Activated T-helper 17 cell treated with anti-CD3 and anti-CD28 coated beads, Interleukin-2, amount 50 U/mL, for 72 hours (primary cell): ENCODE measurements around the gene SATB2. TPM values are rescaled to one million over a fixed set of nuclear protein-coding genes. Genes with fewer than 3 reads are reported as not detected.
A peak's percentile ranks its signal among the peaks of the same experiment; 100 is the strongest.

Source experiments
- ATAC-seq: fragments of 150-1000 bp; cut with Tn5 transposase; replicated peaks from 2 replicates; pipeline ENCODE4 v1.10.0; 2021; ENCODE audit warnings: mild to moderate bottlenecking, moderate library complexity
- H3K27ac Mint-ChIP-seq: one replicate; pipeline ENCODE4 v1.8.0; 2022; ENCODE audit warnings: mixed read lengths
- H3K27me3 Mint-ChIP-seq: one replicate; pipeline ENCODE4 v1.8.0; 2022; ENCODE audit warnings: mixed read lengths
- H3K36me3 Mint-ChIP-seq: one replicate; pipeline ENCODE4 v1.8.0; 2022; ENCODE audit warnings: low read depth, mild to moderate bottlenecking, mixed read lengths
- H3K4me1 Mint-ChIP-seq: one replicate; pipeline ENCODE4 v1.8.0; 2022; ENCODE audit warnings: mixed read lengths
- H3K4me3 Mint-ChIP-seq: one replicate; pipeline ENCODE4 v1.8.0; 2022; ENCODE audit warnings: mild to moderate bottlenecking, mixed read lengths
- H3K9me3 Mint-ChIP-seq: one replicate; pipeline ENCODE4 v1.8.0; 2022; ENCODE audit warnings: mixed read lengths
- total RNA-seq, 2 donors: library from RNA; stranded (reverse); gene quantifications; one replicate each; pipeline ENCODE4 v1.2.3, GENCODE V29; 2022

The SATB2 gene
- total RNA-seq, 2 donors from 2014 or later, result 0.15 TPM; not detected in 1

- H3K9me3 Mint-ChIP-seq, result peaks cover 4% of the 10 kb centered on the region
- ATAC-seq, result no peak
- no peaks in the 10 kb centered on the region for H3K36me3 Mint-ChIP-seq
- no peaks in the 10 kb centered on the region for H3K4me1 Mint-ChIP-seq
- H3K27me3 Mint-ChIP-seq, result no peaks in the 10 kb centered on the region
- H3K27ac Mint-ChIP-seq, result no peak overlapping the region
- no peak overlapping the region for H3K4me3 Mint-ChIP-seq
Measured at GRCh38 chr2:199278099-199278498, 179.6 kb downstream of the SATB2 start.

- Mint-ChIP-seq H3K27me3 (peaks cover 6% of the 10 kb centered on the region), H3K4me1 (no peaks in the 10 kb centered on the region), H3K4me3 (no peak overlapping the region), H3K9me3 (no peaks in the 10 kb centered on the region), H3K27ac (no peak overlapping the region), H3K36me3 (no peaks in the 10 kb centered on the region)
- no peak for ATAC-seq
Measured at GRCh38 chr2:199273042-199273511, 184.7 kb downstream of the SATB2 start.

DNA sequence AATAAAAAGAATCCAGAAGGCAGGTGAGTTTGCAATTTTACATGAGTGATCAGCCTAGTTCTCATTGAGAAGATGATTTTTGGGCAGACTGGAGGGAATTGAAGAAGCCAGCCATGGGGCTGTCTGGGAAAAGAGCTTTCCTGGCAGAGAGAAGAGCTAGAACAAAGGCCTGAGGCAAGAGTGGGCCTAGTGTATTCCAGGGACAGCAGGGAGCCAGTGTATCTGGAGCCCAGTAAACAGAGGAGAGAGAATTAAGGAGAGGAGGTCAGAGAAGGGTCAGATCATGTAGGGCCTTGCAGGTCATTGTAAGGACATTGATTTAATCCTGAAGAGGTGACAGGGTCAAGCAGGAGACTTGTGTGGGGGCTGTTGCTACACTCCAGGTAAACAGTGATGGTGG, 195.8 kb downstream of the SATB2 start:
- no peaks in the 10 kb centered on the region for H3K4me1 Mint-ChIP-seq
- no peaks in the 10 kb centered on the region for H3K36me3 Mint-ChIP-seq
- H3K9me3 Mint-ChIP-seq, result peaks cover 31% of the 10 kb centered on the region
- H3K27ac Mint-ChIP-seq, result no peak overlapping the region
- H3K27me3 Mint-ChIP-seq, result peaks cover 14% of the 10 kb centered on the region
- no peak overlapping the region for H3K4me3 Mint-ChIP-seq
- ATAC-seq, result no peak

DNA sequence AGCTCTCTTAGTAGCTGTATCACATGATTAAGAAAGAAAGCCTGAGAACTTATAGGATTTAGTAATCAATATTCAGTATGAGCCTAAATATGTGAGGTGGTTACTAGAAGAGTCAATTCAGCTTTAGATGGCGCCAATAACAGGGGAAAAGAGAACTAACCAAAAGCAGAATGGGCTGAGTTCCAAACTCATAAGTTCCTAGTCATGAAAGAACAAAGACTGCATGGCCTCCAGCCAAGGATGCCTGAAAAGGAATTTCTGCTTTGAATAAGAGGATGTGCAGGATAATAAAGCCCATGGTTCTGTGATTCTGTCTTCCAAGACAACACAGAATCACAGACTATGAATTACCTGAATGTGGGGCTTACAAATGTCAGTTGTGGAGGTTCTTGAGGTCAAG, 196.5 kb downstream of the SATB2 start:
- no peak overlapping the region for H3K27ac Mint-ChIP-seq
- H3K36me3 Mint-ChIP-seq, result no peaks in the 10 kb centered on the region
- ATAC-seq, result no peak
- H3K9me3 Mint-ChIP-seq, result peaks cover 31% of the 10 kb centered on the region
- H3K27me3 Mint-ChIP-seq, result peaks cover 13% of the 10 kb centered on the region
- no peaks in the 10 kb centered on the region for H3K4me1 Mint-ChIP-seq
- H3K4me3 Mint-ChIP-seq, result no peak overlapping the region

GRCh38 chr2:199259671-199260070, 198.1 kb downstream of the SATB2 start:
- Mint-ChIP-seq H3K36me3 (no peaks in the 10 kb centered on the region), H3K9me3 (peaks cover 23% of the 10 kb centered on the region)

GRCh38 chr2:199258291-199258690, 199.4 kb downstream of the SATB2 start:
- ATAC-seq, result no peak
- no peaks in the 10 kb centered on the region for H3K4me1 Mint-ChIP-seq
- H3K36me3 Mint-ChIP-seq, result no peaks in the 10 kb centered on the region
- H3K4me3 Mint-ChIP-seq, result no peak overlapping the region
- no peaks in the 10 kb centered on the region for H3K27me3 Mint-ChIP-seq
- H3K27ac Mint-ChIP-seq, result no peak overlapping the region
- H3K9me3 Mint-ChIP-seq, result peaks cover 16% of the 10 kb centered on the region

More at GRCh38 chr2:199259671-199260070, 198.1 kb downstream of the SATB2 start:
- peaks cover 4% of the 10 kb centered on the region for H3K27me3 Mint-ChIP-seq
- H3K4me3 Mint-ChIP-seq, result no peak overlapping the region
- ATAC-seq, result no peak
- no peak overlapping the region for H3K27ac Mint-ChIP-seq
- no peaks in the 10 kb centered on the region for H3K4me1 Mint-ChIP-seq

DNA sequence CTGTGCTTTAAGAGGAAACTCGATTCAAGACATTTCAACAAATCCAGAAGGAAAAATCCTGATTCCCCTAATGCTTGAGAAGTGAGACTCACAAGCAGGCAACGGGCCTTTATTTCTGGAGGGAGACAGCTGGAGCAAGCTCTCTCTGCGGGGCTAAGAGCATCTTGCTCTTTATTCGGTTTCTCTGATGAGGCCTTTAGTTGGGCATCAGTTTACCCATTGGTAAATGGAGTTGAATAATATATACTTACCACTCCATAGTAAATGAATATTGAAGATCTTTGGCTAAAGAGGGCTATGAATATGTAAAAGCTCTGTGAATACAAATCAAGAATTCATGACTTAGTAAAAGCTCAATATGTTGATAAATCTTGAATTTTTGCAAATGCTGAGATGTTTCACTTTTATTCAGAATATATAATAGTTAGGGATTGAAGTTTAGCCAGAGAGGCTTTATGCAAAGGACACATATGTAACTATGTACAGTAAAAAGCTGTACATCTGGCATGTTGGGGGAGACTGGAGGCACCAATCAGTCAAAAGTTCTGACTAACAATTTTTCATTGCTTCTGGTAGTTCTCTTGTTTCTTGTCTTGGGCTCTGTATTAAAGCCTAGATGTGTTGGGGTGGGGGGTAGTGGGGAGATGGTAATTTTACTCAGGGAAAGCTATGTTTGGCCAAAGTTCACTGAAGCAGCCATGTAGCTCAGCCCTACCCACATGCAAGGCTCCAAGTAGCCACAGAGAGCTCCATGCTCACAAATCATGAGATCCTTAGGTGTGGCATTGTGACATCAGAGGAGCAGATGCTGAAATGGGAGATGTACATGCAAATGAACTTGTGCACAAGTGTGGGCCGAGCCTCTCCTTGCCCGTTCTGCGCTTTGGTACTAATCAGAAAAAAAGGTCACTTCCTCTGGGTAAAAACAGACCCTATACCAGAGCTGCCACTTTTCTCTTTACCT, 200.2 kb downstream of the SATB2 start:
- no peak for ATAC-seq
- Mint-ChIP-seq H3K27ac (no peak overlapping the region), H3K4me3 (no peak overlapping the region), H3K27me3 (no peaks in the 10 kb centered on the region), H3K4me1 (no peaks in the 10 kb centered on the region), H3K9me3 (peaks cover 11% of the 10 kb centered on the region), H3K36me3 (no peaks in the 10 kb centered on the region)

DNA sequence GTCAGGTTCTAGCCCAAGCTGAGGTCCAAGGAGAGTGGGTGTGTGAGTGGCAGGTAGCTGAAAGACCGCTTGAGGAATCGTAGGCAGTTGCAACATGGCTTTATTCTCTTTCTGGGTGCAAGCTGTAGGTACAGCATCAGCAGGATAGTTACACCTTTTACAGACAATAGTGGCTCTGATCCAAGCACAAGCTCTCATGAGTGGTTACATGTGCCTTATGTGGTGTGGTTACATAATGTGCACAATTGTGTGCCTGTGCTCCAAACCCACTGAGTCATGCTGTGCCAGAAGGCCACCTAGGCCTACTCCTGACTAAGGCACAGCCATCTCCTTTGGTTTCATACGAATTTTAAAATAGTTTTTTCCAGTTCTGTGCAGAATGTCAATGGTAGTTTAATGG, 227.6 kb downstream of the SATB2 start:
- H3K27me3 Mint-ChIP-seq, result no peaks in the 10 kb centered on the region
- no peaks in the 10 kb centered on the region for H3K4me1 Mint-ChIP-seq
- no peak overlapping the region for H3K27ac Mint-ChIP-seq
- no peak for ATAC-seq
- H3K36me3 Mint-ChIP-seq, result no peaks in the 10 kb centered on the region
- H3K9me3 Mint-ChIP-seq, result no peaks in the 10 kb centered on the region
- H3K4me3 Mint-ChIP-seq, result peak overlapping the region; percentile 34

DNA sequence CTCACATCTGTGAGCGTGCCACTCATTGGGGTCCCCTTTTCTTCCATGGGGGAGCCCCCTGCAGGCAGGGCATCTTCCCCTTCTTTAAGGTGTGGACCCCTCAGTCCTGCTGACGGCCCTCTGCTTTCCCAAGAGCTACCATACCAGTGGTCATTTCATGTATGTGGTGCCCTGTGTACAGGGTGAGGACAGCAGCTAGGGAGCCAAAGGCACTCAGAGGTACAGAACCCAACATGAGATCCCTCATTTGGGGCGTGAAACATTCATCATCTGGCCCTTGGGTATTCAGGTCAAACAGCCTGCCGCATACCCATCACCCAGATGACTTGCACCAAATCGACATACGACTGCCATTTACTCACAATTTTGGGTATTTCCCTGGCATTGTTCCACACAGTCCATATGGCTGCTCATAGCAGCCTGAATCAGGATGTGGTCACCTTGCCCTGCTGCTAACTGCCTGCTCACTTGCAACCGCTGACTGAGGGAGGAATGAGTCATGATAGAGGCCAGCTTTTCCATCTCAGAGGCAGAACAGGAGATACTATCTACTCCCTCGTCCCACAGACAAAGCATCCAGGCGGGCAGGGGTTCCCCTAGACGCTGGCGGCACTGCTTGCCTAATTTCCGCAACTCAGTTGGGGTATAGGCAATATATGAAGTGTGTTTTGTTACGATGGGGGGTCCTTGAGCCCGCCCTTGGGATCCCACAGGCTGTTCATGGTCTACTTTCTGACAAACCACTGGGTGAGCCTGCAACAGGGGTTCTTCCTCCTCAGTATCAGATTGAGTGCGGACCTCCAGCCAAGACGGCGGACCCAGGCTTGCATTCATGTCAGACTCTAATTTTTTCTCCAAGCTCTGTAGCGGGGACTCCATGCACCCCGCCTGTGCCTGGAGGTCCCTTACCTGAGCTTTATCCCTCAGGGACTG, 228.6 kb downstream of the SATB2 start:
- H3K36me3 Mint-ChIP-seq, result no peaks in the 10 kb centered on the region
- no peaks in the 10 kb centered on the region for H3K27me3 Mint-ChIP-seq
- H3K4me1 Mint-ChIP-seq, result no peaks in the 10 kb centered on the region
- H3K4me3 Mint-ChIP-seq, result peak overlapping the region; percentile 34
- H3K27ac Mint-ChIP-seq, result peak overlapping the region; percentile 68
- ATAC-seq, result peak; percentile 95
- no peaks in the 10 kb centered on the region for H3K9me3 Mint-ChIP-seq

DNA sequence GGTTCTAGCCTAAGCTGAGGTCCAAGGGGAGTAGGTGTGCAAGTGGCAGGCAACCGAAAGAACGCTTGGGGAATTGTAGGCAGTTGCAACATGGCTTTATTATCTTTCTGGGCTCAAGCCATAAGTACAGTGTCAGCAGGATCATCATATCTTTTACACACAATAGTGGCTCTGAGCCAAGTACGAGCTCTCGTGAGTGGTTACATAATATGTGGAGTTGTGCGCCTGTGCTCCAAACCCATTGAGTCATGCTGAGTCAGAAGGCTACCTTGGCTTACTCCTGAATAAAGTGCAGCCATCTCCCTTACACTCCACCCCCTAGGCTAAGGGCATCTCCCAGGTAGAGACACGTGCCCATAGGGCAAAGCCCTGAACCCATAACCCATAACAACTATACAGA, 233.9 kb downstream of the SATB2 start:
- H3K27me3 Mint-ChIP-seq, result no peaks in the 10 kb centered on the region
- H3K4me1 Mint-ChIP-seq, result no peaks in the 10 kb centered on the region
- no peaks in the 10 kb centered on the region for H3K9me3 Mint-ChIP-seq
- H3K36me3 Mint-ChIP-seq, result no peaks in the 10 kb centered on the region
- no peak for ATAC-seq
- H3K4me3 Mint-ChIP-seq, result no peak overlapping the region
- no peak overlapping the region for H3K27ac Mint-ChIP-seq

GRCh38 chr2:199220920-199221319, 236.8 kb downstream of the SATB2 start:
- no peaks in the 10 kb centered on the region for H3K36me3 Mint-ChIP-seq

GRCh38 chr2:199219551-199219950, 238.2 kb downstream of the SATB2 start:
- peaks cover 6% of the 10 kb centered on the region for H3K9me3 Mint-ChIP-seq
- no peaks in the 10 kb centered on the region for H3K4me1 Mint-ChIP-seq
- H3K27ac Mint-ChIP-seq, result no peak overlapping the region
- H3K36me3 Mint-ChIP-seq, result no peaks in the 10 kb centered on the region
- ATAC-seq, result no peak
- no peak overlapping the region for H3K4me3 Mint-ChIP-seq
- no peaks in the 10 kb centered on the region for H3K27me3 Mint-ChIP-seq

More at GRCh38 chr2:199220920-199221319, 236.8 kb downstream of the SATB2 start:
- no peak overlapping the region for H3K27ac Mint-ChIP-seq
- H3K27me3 Mint-ChIP-seq, result no peaks in the 10 kb centered on the region
- H3K9me3 Mint-ChIP-seq, result peaks cover 6% of the 10 kb centered on the region
- no peak overlapping the region for H3K4me3 Mint-ChIP-seq
- no peak for ATAC-seq
- no peaks in the 10 kb centered on the region for H3K4me1 Mint-ChIP-seq
